Pons (tissue), 1 donor: ENCODE data around the gene ATP7A.
"Not testable (repeated sequence)": the region's sequence is repeated elsewhere in the genome, so short reads cannot be mapped to it uniquely, and the experiment has no call there.

Experiments
- DNase-seq: peaks from one replicate; pipeline ENCODE4 v3.0.0-alpha.2; 2016; ENCODE audit warnings: low spot score

Gene ATP7A

GRCh38 chrX:78037881-78038280 is 127.4 kb downstream of the ATP7A start:
- DNase-seq, result no peak

- DNase-seq, result no peak
Measured at GRCh38 chrX:78042601-78043000, 132.1 kb downstream of the ATP7A start.

GRCh38 chrX:78046362-78046761 is 135.9 kb downstream of the ATP7A start:
- no peak for DNase-seq

- no peak for DNase-seq
Measured at GRCh38 chrX:78048052-78048451, 137.6 kb downstream of the ATP7A start.

- DNase-seq, result no peak
Measured at GRCh38 chrX:78063687-78064086, 153.2 kb downstream of the ATP7A start.

GRCh38 chrX:78064152-78064551 is 153.7 kb downstream of the ATP7A start:
- DNase-seq, result no peak

GRCh38 chrX:78064698-78065601 is 154.5 kb downstream of the ATP7A start:
- DNase-seq, result not testable (repeated sequence)

GRCh38 chrX:78066110-78066509 is 155.6 kb downstream of the ATP7A start:
- DNase-seq, result no peak

GRCh38 chrX:78071331-78071730 is 160.8 kb downstream of the ATP7A start:
- DNase-seq, result no peak

- DNase-seq, result not testable (repeated sequence)
Measured at GRCh38 chrX:78073147-78074077, 162.9 kb downstream of the ATP7A start.

GRCh38 chrX:78074088-78074487 is 163.6 kb downstream of the ATP7A start:
- DNase-seq, result no peak

- DNase-seq, result no peak
Measured at GRCh38 chrX:78075787-78076389, 165.4 kb downstream of the ATP7A start.

- DNase-seq, result not testable (repeated sequence)
Measured at GRCh38 chrX:78081413-78081812, 170.9 kb downstream of the ATP7A start.

GRCh38 chrX:78092296-78092695 is 181.8 kb downstream of the ATP7A start:
- DNase-seq, result no peak

GRCh38 chrX:78098108-78098507 is 187.6 kb downstream of the ATP7A start:
- DNase-seq, result no peak
